Measurements from ENCODE around the gene STK33. TPM values are rescaled to one million over a fixed set of nuclear protein-coding genes. Genes with fewer than 3 reads are reported as not detected.

Gene STK33
- total RNA-seq, 1 experiment from 2014 or later = 3.9 TPM

- DNase-seq (ENCODE audit: low read depth, low spot score) (no peak), ATAC-seq (no peak)
- intact Hi-C loops (cut with micrococcal nuclease; ENCODE audit: unreplicated experiment) (no loop called here), in situ Hi-C loops (cut with HindIII; ENCODE audit: low pct_unique_long_range_greater_than_20kb, low sequenced_read_pairs) (no loop called here)
- Histone ChIP-seq H3K27ac (ENCODE audit: low read length) (no peak overlapping the region), H3K9me3 (ENCODE audit: control insufficient read depth, insufficient read depth, low read depth, low read length) (no peaks in the 10 kb centered on the region), H3K36me3 (ENCODE audit: control insufficient read depth, insufficient read depth, low read length) (no peaks in the 10 kb centered on the region), H3K27me3 (ENCODE audit: control insufficient read depth, insufficient read depth, low read length) (peaks cover 5% of the 10 kb centered on the region), H3K4me1 (ENCODE audit: control insufficient read depth, insufficient read depth, low read length) (no peaks in the 10 kb centered on the region), H3K4me3 (ENCODE audit: low read depth in 2 of 2, low read length in 2 of 2) (no peak overlapping the region)
- no TSS peak for BruUV-seq (replicated peaks)
- TF ChIP-seq TCF7L2 (IDR thresholded peaks at IDR 0.05; ENCODE audit: low read depth, low read length) (no peak), REST (IDR thresholded peaks at IDR 0.05; ENCODE audit: insufficient read depth in 1 of 2, low read depth in 2 of 2, low read length in 1 of 2) (no peak), POLR2AphosphoS5 (IDR thresholded peaks at IDR 0.05; ENCODE audit: low read depth, low read length) (no peak), SIN3A (IDR thresholded peaks at IDR 0.05; ENCODE audit: borderline replicate concordance, insufficient read depth, low read depth, low read length) (no peak), CTCF (IDR thresholded peaks at IDR 0.05) (no peak)
- ChIA-PET CTCF (interaction anchor here (0.7 kb wide), 1 partner anchor 237 kb away, joined by 3 read pairs; no protein-coding TSS in a partner anchor), POLR2A (interaction anchor here (0.6 kb wide), 1 partner anchor 18 kb away, joined by 10 read pairs; no protein-coding TSS in a partner anchor)
These were observed 237.8 kb downstream of the STK33 start for GRCh38 chr11:8356216-8356615.

GRCh38 chr11:8355416-8355742 lies 238.6 kb downstream of the STK33 start:
- ChIA-PET CTCF (no interaction called here), POLR2A (no interaction called here)
- Histone ChIP-seq H3K9me3 (ENCODE audit: control insufficient read depth, insufficient read depth, low read depth, low read length) (no peaks in the 10 kb centered on the region), H3K4me1 (ENCODE audit: control insufficient read depth, insufficient read depth, low read length) (no peaks in the 10 kb centered on the region), H3K27me3 (ENCODE audit: control insufficient read depth, insufficient read depth, low read length) (peaks cover 5% of the 10 kb centered on the region), H3K36me3 (ENCODE audit: control insufficient read depth, insufficient read depth, low read length) (no peaks in the 10 kb centered on the region), H3K4me3 (ENCODE audit: low read depth in 2 of 2, low read length in 2 of 2) (no peak overlapping the region), H3K27ac (ENCODE audit: low read length) (no peak overlapping the region)
- ATAC-seq (no peak), DNase-seq (ENCODE audit: low read depth, low spot score) (no peak)
- in situ Hi-C loops (cut with HindIII; ENCODE audit: low pct_unique_long_range_greater_than_20kb, low sequenced_read_pairs) (no loop called here), intact Hi-C loops (cut with micrococcal nuclease; ENCODE audit: unreplicated experiment) (no loop called here)
- no TSS peak for BruUV-seq (replicated peaks)
- no peak for TF ChIP-seq TCF7L2 (IDR thresholded peaks at IDR 0.05; ENCODE audit: low read depth, low read length)
- TF ChIP-seq SIN3A (IDR thresholded peaks at IDR 0.05; ENCODE audit: borderline replicate concordance, insufficient read depth, low read depth, low read length) = no peak
- TF ChIP-seq CTCF (IDR thresholded peaks at IDR 0.05) = no peak
- no peak for TF ChIP-seq REST (IDR thresholded peaks at IDR 0.05; ENCODE audit: insufficient read depth in 1 of 2, low read depth in 2 of 2, low read length in 1 of 2)

All from Panc1 (cell line).